CD14-positive monocyte (primary cell): ENCODE data around the gene EXOC6. TPM values are rescaled to one million over a fixed set of nuclear protein-coding genes. Genes with fewer than 3 reads are reported as not detected.

Source experiments
- DNase-seq, 3 donors: peaks; one replicate each; pipeline ENCODE4 v3.0.0-alpha.2; 2011 to 2022
- H2AFZ ChIP-seq: 2 replicates; pipeline ENCODE4 v1.6.0; 2012; ENCODE audit warnings: mild to moderate bottlenecking, low read depth, low read length, inconsistent platforms; ENCODE audit not compliant: insufficient read depth, poor library complexity, severe bottlenecking
- H3K27ac ChIP-seq, 2 donors: 1 replicate in 1 of 2; 2 replicates in 1 of 2; pipeline ENCODE4 v1.5.1; 2012 to 2013; ENCODE audit warnings: low read length in 2 of 2, control low read depth in 1 of 2, inconsistent platforms in 1 of 2, low read depth in 1 of 2, mild to moderate bottlenecking in 1 of 2
- H3K27me3 ChIP-seq, 2 donors: one replicate each; pipeline versions ENCODE4 v1.6.0 to v1.6.1; 2011 to 2013; ENCODE audit warnings: low read length in 2 of 2; ENCODE audit not compliant: control insufficient read depth in 2 of 2, insufficient read depth in 2 of 2
- H3K36me3 ChIP-seq, 2 donors: replicated peaks in 1 of 2; 1 replicate in 1 of 2; 2 replicates in 1 of 2; pipeline versions ENCODE4 v1.5.1 to v1.6.1; 2012 to 2013; ENCODE audit warnings: low read length in 2 of 2, control low read depth in 1 of 2, inconsistent platforms in 1 of 2, mild to moderate bottlenecking in 1 of 2; ENCODE audit not compliant: insufficient read depth in 2 of 2, control insufficient read depth in 1 of 2
- H3K4me1 ChIP-seq, 2 donors: 1 replicate in 1 of 2; 2 replicates in 1 of 2; pipeline versions ENCODE4 v1.5.1 to v1.6.1; 2012 to 2013; ENCODE audit warnings: low read length in 2 of 2, control low read depth in 1 of 2, inconsistent platforms in 1 of 2, mild to moderate bottlenecking in 1 of 2, moderate library complexity in 1 of 2; ENCODE audit not compliant: insufficient read depth in 2 of 2, control insufficient read depth in 1 of 2
- H3K4me2 ChIP-seq: replicated peaks from 2 replicates; pipeline ENCODE3; 2012; ENCODE audit warnings: low read length, moderate library complexity, mild to moderate bottlenecking; ENCODE audit not compliant: poor library complexity, severe bottlenecking; ENCODE audit errors: extremely low read depth
- H3K4me3 ChIP-seq, 3 experiments: fragments of 200-600 bp in 1 of 3; sonication (generic) in 1 of 3; replicated peaks in 1 of 3; 1 replicate in 2 of 3; 2 replicates in 1 of 3; pipeline ENCODE4 v1.5.1; 2011 to 2013; ENCODE audit warnings: low read length in 3 of 3, mild to moderate bottlenecking in 3 of 3, control low read depth in 2 of 3, low read depth in 2 of 3, inconsistent platforms in 1 of 3, moderate library complexity in 1 of 3
- H3K79me2 ChIP-seq: 2 replicates; pipeline ENCODE4 v1.6.0; 2012; ENCODE audit warnings: mild to moderate bottlenecking, control low read depth, inconsistent platforms, low read length, moderate library complexity; ENCODE audit not compliant: insufficient read depth
- H3K9ac ChIP-seq: 2 replicates; pipeline ENCODE4 v1.6.0; 2017; ENCODE audit warnings: low read length, mild to moderate bottlenecking; ENCODE audit not compliant: insufficient read depth, poor library complexity, severe bottlenecking
- H3K9me3 ChIP-seq, 2 donors: replicated peaks in 1 of 2; 1 replicate in 1 of 2; 2 replicates in 1 of 2; pipeline versions ENCODE4 v1.5.1 to v1.6.1; 2012 to 2013; ENCODE audit warnings: low read length in 2 of 2, control low read depth in 1 of 2; ENCODE audit not compliant: control insufficient read depth in 1 of 2, insufficient read depth in 1 of 2
- H4K20me1 ChIP-seq: 2 replicates; pipeline ENCODE4 v1.6.0; 2012; ENCODE audit warnings: mild to moderate bottlenecking, low read length, control low read depth, moderate library complexity; ENCODE audit not compliant: insufficient read depth
- H3K27ac Mint-ChIP-seq, 7 donors: one replicate each; pipeline ENCODE4 v1.8.0; 2020; ENCODE audit warnings: mild to moderate bottlenecking in 7 of 7, mixed read lengths in 7 of 7, moderate library complexity in 6 of 7, inconsistent platforms in 2 of 7
- H3K27me3 Mint-ChIP-seq, 3 donors: one replicate each; pipeline ENCODE4 v1.8.0; 2021 to 2022; ENCODE audit warnings: low read depth in 3 of 3, mild to moderate bottlenecking in 3 of 3, mixed read lengths in 3 of 3, moderate library complexity in 3 of 3, inconsistent platforms in 1 of 3
- H3K36me3 Mint-ChIP-seq, 2 donors: one replicate each; pipeline ENCODE4 v1.8.0; 2020; ENCODE audit warnings: mixed read lengths in 2 of 2, inconsistent platforms in 1 of 2, mild to moderate bottlenecking in 1 of 2
- H3K4me1 Mint-ChIP-seq: one replicate; pipeline ENCODE4 v1.8.0; 2020; ENCODE audit warnings: mild to moderate bottlenecking, mixed read lengths
- H3K4me3 Mint-ChIP-seq, 2 donors: one replicate each; pipeline ENCODE4 v1.8.0; 2020; ENCODE audit warnings: mild to moderate bottlenecking in 2 of 2, mixed read lengths in 2 of 2, moderate library complexity in 1 of 2
- H3K9me3 Mint-ChIP-seq, 7 donors: one replicate each; pipeline ENCODE4 v1.8.0; 2020 to 2022; ENCODE audit warnings: mixed read lengths in 7 of 7, mild to moderate bottlenecking in 6 of 7, moderate library complexity in 6 of 7, inconsistent platforms in 2 of 7
- WGBS: methylation state at CpG from one replicate; pipeline ENCODE4 v1.1.5; 2013; ENCODE audit warnings: missing lambda C conversion rate; ENCODE audit not compliant: insufficient coverage; 5-methylcytosine and 5-hydroxymethylcytosine counted together
- intact Hi-C, 2 donors: fragments of 100-400 bp; cut with micrococcal nuclease; formaldehyde crosslinking; loops; one replicate each; pipeline versions ENCODE4 v1.15.0 to v1.15.1; 2023
- polyA plus RNA-seq, 3 donors: library from polyadenylated mRNA; depleted of rRNA in 1 of 3; unstranded in 2 of 3; stranded (reverse) in 1 of 3; fragments of 300-500 nt in 2 of 3; fragments of >200 nt in 1 of 3; fragmentation: Illumina TruSeq in 2 of 3; gene quantifications; 1 replicate in 2 of 3; 2 replicates in 1 of 3; pipeline ENCODE4 v1.2.3, GENCODE V29; 2012 to 2021
- TF ChIP-seq, protein P1 (sequence below): fragments of 200-600 bp; IDR thresholded peaks from one replicate; pipeline ENCODE4 v1.8.0; 2022; ENCODE audit warnings: antibody characterized with exemption, mild to moderate bottlenecking

EXOC6 gene
- polyA plus RNA-seq, 3 donors = 7.5 to 9.6 (median 8.3) TPM

DNA sequence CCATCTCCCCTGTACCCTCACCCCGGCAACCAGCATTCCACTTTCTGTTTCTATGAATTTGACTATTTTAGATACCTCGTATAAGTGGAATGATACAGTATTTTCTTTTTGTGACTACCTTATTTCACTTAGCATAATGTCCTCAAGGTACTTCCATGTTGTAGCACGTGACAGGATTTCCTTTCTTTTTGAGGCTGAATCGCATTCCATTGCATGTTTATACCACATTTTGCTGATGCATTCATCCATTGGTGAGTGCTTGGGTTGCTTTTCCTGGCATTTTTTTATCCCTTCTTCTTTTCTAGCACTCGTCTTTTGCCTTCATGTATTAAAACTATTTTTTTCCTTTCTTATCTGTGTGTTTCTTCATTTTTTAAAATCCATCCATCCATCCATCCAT lies 22.3 kb upstream of the EXOC6 start:
- no peaks in the 10 kb centered on the region for H4K20me1 ChIP-seq
- TF ChIP-seq, protein P1, sequence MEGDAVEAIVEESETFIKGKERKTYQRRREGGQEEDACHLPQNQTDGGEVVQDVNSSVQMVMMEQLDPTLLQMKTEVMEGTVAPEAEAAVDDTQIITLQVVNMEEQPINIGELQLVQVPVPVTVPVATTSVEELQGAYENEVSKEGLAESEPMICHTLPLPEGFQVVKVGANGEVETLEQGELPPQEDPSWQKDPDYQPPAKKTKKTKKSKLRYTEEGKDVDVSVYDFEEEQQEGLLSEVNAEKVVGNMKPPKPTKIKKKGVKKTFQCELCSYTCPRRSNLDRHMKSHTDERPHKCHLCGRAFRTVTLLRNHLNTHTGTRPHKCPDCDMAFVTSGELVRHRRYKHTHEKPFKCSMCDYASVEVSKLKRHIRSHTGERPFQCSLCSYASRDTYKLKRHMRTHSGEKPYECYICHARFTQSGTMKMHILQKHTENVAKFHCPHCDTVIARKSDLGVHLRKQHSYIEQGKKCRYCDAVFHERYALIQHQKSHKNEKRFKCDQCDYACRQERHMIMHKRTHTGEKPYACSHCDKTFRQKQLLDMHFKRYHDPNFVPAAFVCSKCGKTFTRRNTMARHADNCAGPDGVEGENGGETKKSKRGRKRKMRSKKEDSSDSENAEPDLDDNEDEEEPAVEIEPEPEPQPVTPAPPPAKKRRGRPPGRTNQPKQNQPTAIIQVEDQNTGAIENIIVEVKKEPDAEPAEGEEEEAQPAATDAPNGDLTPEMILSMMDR = no peak
- H3K4me3 ChIP-seq = no peak overlapping the region
- H3K36me3 Mint-ChIP-seq = no peaks in the 10 kb centered on the region
- H3K79me2 ChIP-seq = no peaks in the 10 kb centered on the region
- peaks cover 0 to 3% (median 0%) of the 10 kb centered on the region in 7 donors for H3K9me3 Mint-ChIP-seq
- H3K27ac ChIP-seq = no peak overlapping the region
- no peak overlapping the region for H2AFZ ChIP-seq
- no CpG with 5 or more reads among the region's 5 CpGs for WGBS
- no peak overlapping the region for H3K9ac ChIP-seq
- no peaks in the 10 kb centered on the region for H3K27me3 ChIP-seq
- no peak overlapping the region for H3K27ac Mint-ChIP-seq
- intact Hi-C loops = no loop called here
- no peaks in the 10 kb centered on the region for H3K9me3 ChIP-seq
- H3K4me2 ChIP-seq = no peak overlapping the region
- H3K4me3 Mint-ChIP-seq = no peak overlapping the region
- DNase-seq = no peak
- no peaks in the 10 kb centered on the region for H3K36me3 ChIP-seq
- peaks cover 40% of the 10 kb centered on the region for H3K4me1 Mint-ChIP-seq
- peaks cover 2 to 8% (median 3%) of the 10 kb centered on the region in 3 donors for H3K27me3 Mint-ChIP-seq
- H3K4me1 ChIP-seq = peaks cover 21 to 30% of the 10 kb centered on the region in 2 donors

DNA sequence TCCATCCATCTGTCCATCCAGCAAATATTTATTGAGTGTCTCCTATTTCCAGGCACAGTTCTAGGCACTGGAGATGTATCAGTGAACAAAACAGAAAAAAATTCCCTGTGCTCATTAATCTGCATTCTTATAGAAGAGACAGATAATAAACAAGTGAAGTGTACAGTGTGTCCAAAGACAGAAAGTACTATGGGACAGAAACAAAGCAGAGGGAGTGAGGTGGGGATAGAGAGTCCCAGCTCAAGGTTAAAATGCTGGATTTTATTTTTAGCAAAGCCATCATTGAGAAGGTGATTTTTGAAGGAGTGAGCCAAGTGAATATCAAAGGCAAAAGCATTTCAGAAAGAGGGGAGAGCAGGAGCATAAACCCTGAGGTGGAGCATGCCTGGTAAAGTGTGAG lies 21.8 kb upstream of the EXOC6 start:
- Mint-ChIP-seq H3K36me3 (no peaks in the 10 kb centered on the region), H3K27me3 (peaks cover 2 to 8% (median 3%) of the 10 kb centered on the region in 3 donors)
- intact Hi-C loops = no loop called here

More for the DNA sequence above, 21.8 kb upstream of the EXOC6 start:
- Histone ChIP-seq H3K79me2 (no peaks in the 10 kb centered on the region), H3K27ac (no peak overlapping the region), H2AFZ (no peak overlapping the region), H3K27me3 (no peaks in the 10 kb centered on the region), H3K4me2 (no peak overlapping the region), H4K20me1 (no peaks in the 10 kb centered on the region), H3K9me3 (no peaks in the 10 kb centered on the region), H3K9ac (no peak overlapping the region), H3K36me3 (no peaks in the 10 kb centered on the region), H3K4me3 (no peak overlapping the region), H3K4me1 (peaks cover 23 to 33% of the 10 kb centered on the region in 2 donors)
- TF ChIP-seq, protein P1 = no peak
- peaks cover 40% of the 10 kb centered on the region for H3K4me1 Mint-ChIP-seq
- no peak for DNase-seq
- H3K9me3 Mint-ChIP-seq = peaks cover 0 to 2% (median 0%) of the 10 kb centered on the region in 7 donors
- no peak overlapping the region for H3K27ac Mint-ChIP-seq
- H3K4me3 Mint-ChIP-seq = no peak overlapping the region
